DND-41 (cell line): ENCODE data around the gene EXOC3.

Experiments used
- ATAC-seq: fragments of 200-7000 bp; cut with Tn5 transposase; 3 replicates; pipeline ENCODE4 v1.9.1; 2021; ENCODE audit warnings: low read depth; ENCODE audit not compliant: insufficient read depth
- DNase-seq: peaks from one replicate; pipeline ENCODE4 v3.0.0-alpha.2; 2020
- H2AFZ ChIP-seq: 2 replicates; pipeline ENCODE4 v1.6.0; 2012; ENCODE audit warnings: low read depth, low read length
- H3K27ac ChIP-seq: 2 replicates; pipeline ENCODE4 v1.5.1; 2012; ENCODE audit warnings: low read length, inconsistent platforms
- H3K27me3 ChIP-seq: fragments of 200-600 bp; sonication (generic); 2 replicates; pipeline ENCODE4 v1.6.0; 2012; ENCODE audit warnings: low read length, mild to moderate bottlenecking, inconsistent platforms; ENCODE audit not compliant: insufficient read depth, poor library complexity
- H3K36me3 ChIP-seq: 2 replicates; pipeline ENCODE4 v1.5.1; 2012; ENCODE audit warnings: low read length, inconsistent platforms; ENCODE audit not compliant: insufficient read depth
- H3K4me1 ChIP-seq: 2 replicates; pipeline ENCODE4 v1.5.1; 2012; ENCODE audit warnings: mild to moderate bottlenecking, low read length; ENCODE audit not compliant: insufficient read depth
- H3K4me2 ChIP-seq: 2 replicates; pipeline ENCODE4 v1.6.0; 2012; ENCODE audit warnings: mild to moderate bottlenecking, moderate library complexity, low read length, inconsistent platforms; ENCODE audit not compliant: insufficient read depth
- H3K4me3 ChIP-seq, 2 experiments: fragments of 200-600 bp in 1 of 2; shearing (Covaris generic) in 1 of 2; 2 replicates each; pipeline ENCODE4 v1.5.1; 2012 to 2016; ENCODE audit warnings: inconsistent platforms in 2 of 2, low read length in 2 of 2, mild to moderate bottlenecking in 2 of 2, low read depth in 1 of 2, moderate library complexity in 1 of 2
- H3K79me2 ChIP-seq: 2 replicates; pipeline ENCODE4 v1.6.0; 2012; ENCODE audit warnings: low read length, inconsistent platforms; ENCODE audit not compliant: insufficient read depth
- H3K9ac ChIP-seq: 2 replicates; pipeline ENCODE4 v1.6.0; 2012; ENCODE audit warnings: low read depth, mild to moderate bottlenecking, inconsistent platforms, low read length, moderate library complexity
- H3K9me3 ChIP-seq: 2 replicates; pipeline ENCODE4 v1.5.1; 2012; ENCODE audit warnings: low read length, moderate library complexity, mild to moderate bottlenecking, inconsistent platforms; ENCODE audit not compliant: insufficient read depth, severe bottlenecking
- H4K20me1 ChIP-seq: 2 replicates; pipeline ENCODE4 v1.6.0; 2012; ENCODE audit warnings: low read length; ENCODE audit not compliant: insufficient read depth
- EZH2 ChIP-seq: IDR thresholded peaks from 3 replicates; pipeline ENCODE4 v1.6.1; 2012; ENCODE audit warnings: borderline replicate concordance, low read depth, mild to moderate bottlenecking, moderate library complexity, low read length, inconsistent platforms; ENCODE audit not compliant: severe bottlenecking
- TF ChIP-seq, protein P1 (sequence below): IDR thresholded peaks from 2 replicates; pipeline ENCODE4 v1.5.1; 2012; ENCODE audit warnings: borderline replicate concordance, low read length, moderate library complexity, mild to moderate bottlenecking; ENCODE audit not compliant: poor library complexity, severe bottlenecking; ENCODE audit errors: extremely low read depth

Gene EXOC3

GRCh38 chr5:426392-426976 lies 16.5 kb upstream of the EXOC3 start:
- ATAC-seq (no peak), DNase-seq (no peak)
- no peaks in the 10 kb centered on the region for H3K79me2 ChIP-seq
- H3K27me3 ChIP-seq = no peaks in the 10 kb centered on the region
- TF ChIP-seq EZH2 = no peak
- TF ChIP-seq, protein P1, sequence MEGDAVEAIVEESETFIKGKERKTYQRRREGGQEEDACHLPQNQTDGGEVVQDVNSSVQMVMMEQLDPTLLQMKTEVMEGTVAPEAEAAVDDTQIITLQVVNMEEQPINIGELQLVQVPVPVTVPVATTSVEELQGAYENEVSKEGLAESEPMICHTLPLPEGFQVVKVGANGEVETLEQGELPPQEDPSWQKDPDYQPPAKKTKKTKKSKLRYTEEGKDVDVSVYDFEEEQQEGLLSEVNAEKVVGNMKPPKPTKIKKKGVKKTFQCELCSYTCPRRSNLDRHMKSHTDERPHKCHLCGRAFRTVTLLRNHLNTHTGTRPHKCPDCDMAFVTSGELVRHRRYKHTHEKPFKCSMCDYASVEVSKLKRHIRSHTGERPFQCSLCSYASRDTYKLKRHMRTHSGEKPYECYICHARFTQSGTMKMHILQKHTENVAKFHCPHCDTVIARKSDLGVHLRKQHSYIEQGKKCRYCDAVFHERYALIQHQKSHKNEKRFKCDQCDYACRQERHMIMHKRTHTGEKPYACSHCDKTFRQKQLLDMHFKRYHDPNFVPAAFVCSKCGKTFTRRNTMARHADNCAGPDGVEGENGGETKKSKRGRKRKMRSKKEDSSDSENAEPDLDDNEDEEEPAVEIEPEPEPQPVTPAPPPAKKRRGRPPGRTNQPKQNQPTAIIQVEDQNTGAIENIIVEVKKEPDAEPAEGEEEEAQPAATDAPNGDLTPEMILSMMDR = no peak
- no peaks in the 10 kb centered on the region for H3K4me1 ChIP-seq
- H3K36me3 ChIP-seq = no peaks in the 10 kb centered on the region
- no peak overlapping the region for H2AFZ ChIP-seq
- H3K9me3 ChIP-seq = no peaks in the 10 kb centered on the region
- no peak overlapping the region for H3K27ac ChIP-seq
- no peak overlapping the region for H3K4me3 ChIP-seq
- no peaks in the 10 kb centered on the region for H4K20me1 ChIP-seq
- no peak overlapping the region for H3K9ac ChIP-seq
- H3K4me2 ChIP-seq = no peak overlapping the region

GRCh38 chr5:427415-428087 lies 15.4 kb upstream of the EXOC3 start:
- H3K4me1 ChIP-seq = no peaks in the 10 kb centered on the region
- DNase-seq = no peak
- H3K27me3 ChIP-seq = no peaks in the 10 kb centered on the region
- no peaks in the 10 kb centered on the region for H3K36me3 ChIP-seq
- no peak overlapping the region for H3K9ac ChIP-seq
- no peak for TF ChIP-seq EZH2
- TF ChIP-seq, protein P1 = no peak
- H3K4me3 ChIP-seq = no peak overlapping the region
- H3K27ac ChIP-seq = no peak overlapping the region
- no peak for ATAC-seq
- no peaks in the 10 kb centered on the region for H3K79me2 ChIP-seq
- H3K4me2 ChIP-seq = no peak overlapping the region
- H4K20me1 ChIP-seq = no peaks in the 10 kb centered on the region
- H2AFZ ChIP-seq = no peak overlapping the region
- H3K9me3 ChIP-seq = no peaks in the 10 kb centered on the region

GRCh38 chr5:428219-428618 lies 14.8 kb upstream of the EXOC3 start:
- Histone ChIP-seq H3K4me3 (no peak overlapping the region), H3K9me3 (no peaks in the 10 kb centered on the region), H2AFZ (no peak overlapping the region), H4K20me1 (no peaks in the 10 kb centered on the region), H3K79me2 (no peaks in the 10 kb centered on the region), H3K27me3 (no peaks in the 10 kb centered on the region), H3K27ac (no peak overlapping the region), H3K36me3 (no peaks in the 10 kb centered on the region), H3K4me2 (no peak overlapping the region), H3K4me1 (no peaks in the 10 kb centered on the region), H3K9ac (no peak overlapping the region)
- DNase-seq = no peak
- no peak for ATAC-seq
- no peak for TF ChIP-seq EZH2
- TF ChIP-seq, protein P1 = no peak
